ENCODE results near the gene ZC3H18.

GRCh38 chr16:88669980-88670379 is 99.8 kb downstream of the ZC3H18 start:
- TF ChIP-seq POLR2A (IDR thresholded peaks at IDR 0.05; ENCODE audit: low read depth, low read length) (no peak), RAD21 (IDR thresholded peaks at IDR 0.05; ENCODE audit: low read length) (no peak), CTCF (conservative IDR thresholded peaks at IDR 0.05; ENCODE audit: low read depth, low read length) (no peak), MXI1 (IDR thresholded peaks at IDR 0.05; ENCODE audit: borderline replicate concordance, low read depth, low read length) (no peak), MAZ (IDR thresholded peaks at IDR 0.05; ENCODE audit: borderline replicate concordance, low read depth, low read length) (no peak), FOS (IDR thresholded peaks at IDR 0.05; ENCODE audit: low read depth, low read length) (no peak), SMC3 (IDR thresholded peaks at IDR 0.05; ENCODE audit: low read depth, low read length) (no peak)
